HepG2 (cell line): ENCODE measurements around the gene KPNA4. TPM values are rescaled to one million over a fixed set of nuclear protein-coding genes. Genes with fewer than 3 reads are reported as not detected.

ENCODE experiments used
- ATAC-seq: fragments of 200-7000 bp; cut with Tn5 transposase; 3 replicates; pipeline ENCODE4 v1.9.1; 2020; ENCODE audit warnings: mild to moderate bottlenecking, moderate library complexity
- BruUV-seq: library from RNA; stranded (reverse); fragments of 400-500 nt; replicated peaks from 2 replicates; lab custom pipeline; 2021; lab: Mats Ljungman, UMichigan
- CTCF ChIA-PET: fragments of 300-600 bp; formaldehyde crosslinking; extraction: SDS; loops from one replicate; lab custom pipeline; 2021; ENCODE audit warnings: low total read pairs, inconsistent platforms, low intra/inter-chr PET ratio; lab: Yijun Ruan, JAX
- POLR2A ChIA-PET: fragments of 350-600 bp; sonication (Branson Sonifier 250); formaldehyde crosslinking; loops from one replicate; lab custom pipeline; 2020; ENCODE audit warnings: antibody characterized with exemption, inconsistent platforms; lab: Yijun Ruan, JAX
- DNase-seq: peaks from one replicate; pipeline ENCODE4 v3.0.0-alpha.2; 2015; ENCODE audit warnings: low spot score
- FAIRE-seq: peaks from 3 replicates; lab custom pipeline; 2011; peaks lifted over from hg19 to GRCh38; lab: Jason Lieb, UNC
- H2AFZ ChIP-seq: one replicate; pipeline ENCODE4 v1.6.1; 2011; ENCODE audit warnings: low read length, inconsistent platforms
- H3K27ac ChIP-seq: fragments of 300-600 bp; 3 replicates; pipeline ENCODE4 v1.8.0; 2011; ENCODE audit warnings: mixed run types, mild to moderate bottlenecking, mixed read lengths, low read length, inconsistent platforms; ENCODE audit not compliant: insufficient read depth; ENCODE audit errors: extremely low read length
- H3K27me3 ChIP-seq, 2 experiments: fragments of 200-600 bp in 1 of 2; 2 replicates in 1 of 2; 3 replicates in 1 of 2; pipeline versions ENCODE4 v1.6.0 to v1.8.0; 2011; ENCODE audit warnings: low read length in 2 of 2, mild to moderate bottlenecking in 2 of 2, moderate library complexity in 2 of 2, inconsistent platforms in 1 of 2; ENCODE audit not compliant: insufficient read depth in 2 of 2, control insufficient read depth in 1 of 2
- H3K36me3 ChIP-seq, 2 experiments: fragments of 200-600 bp in 1 of 2; replicated peaks in 1 of 2; 2 replicates in 1 of 2; 3 replicates in 1 of 2; pipeline versions ENCODE4 v1.5.1 to v1.8.0; 2011; ENCODE audit warnings: low read length in 2 of 2, inconsistent platforms in 1 of 2; ENCODE audit not compliant: insufficient read depth in 2 of 2, control insufficient read depth in 1 of 2
- H3K4me1 ChIP-seq: 2 replicates; pipeline ENCODE4 v1.5.1; 2012; ENCODE audit warnings: low read length, inconsistent platforms; ENCODE audit not compliant: insufficient read depth
- H3K4me2 ChIP-seq: 2 replicates; pipeline ENCODE4 v1.6.0; 2011; ENCODE audit warnings: low read depth, low read length, inconsistent platforms
- H3K4me3 ChIP-seq, 3 experiments: fragments of 200-600 bp in 1 of 3; sonication (generic), shearing (Covaris generic) in 1 of 3; replicated peaks in 1 of 3; 2 replicates each; pipeline ENCODE4 v1.5.1; 2011 to 2016; ENCODE audit warnings: low read length in 3 of 3, inconsistent platforms in 2 of 3, low read depth in 2 of 3, mild to moderate bottlenecking in 2 of 3, control low read depth in 1 of 3, mixed read lengths in 1 of 3; ENCODE audit not compliant: insufficient read depth in 1 of 3
- H3K79me2 ChIP-seq: one replicate; pipeline ENCODE4 v1.6.1; 2011; ENCODE audit warnings: low read length, inconsistent platforms; ENCODE audit not compliant: insufficient read depth
- H3K9ac ChIP-seq: 2 replicates; pipeline ENCODE4 v1.6.0; 2011; ENCODE audit warnings: mild to moderate bottlenecking, low read depth, low read length, inconsistent platforms; ENCODE audit not compliant: insufficient read depth
- H3K9me3 ChIP-seq: 2 replicates; pipeline ENCODE4 v1.5.1; 2012; ENCODE audit warnings: mild to moderate bottlenecking, low read length
- H4K20me1 ChIP-seq: 2 replicates; pipeline ENCODE4 v1.6.0; 2011; ENCODE audit warnings: inconsistent platforms, mild to moderate bottlenecking, low read length, moderate library complexity; ENCODE audit not compliant: insufficient read depth
- ASH2L ChIP-seq: fragments of 300-600, 200-600 bp; sonication (generic); IDR thresholded peaks from 2 replicates; pipeline ENCODE4 v1.7.0; 2017; ENCODE audit warnings: low read depth, mild to moderate bottlenecking, moderate library complexity, mixed read lengths, low read length; ENCODE audit not compliant: insufficient read length
- POLR2AphosphoS2 ChIP-seq: IDR thresholded peaks from 2 replicates; pipeline ENCODE4 v1.6.1; 2011; ENCODE audit warnings: low read depth, low read length, improper control_type of control experiment
- SCMH1 ChIP-seq: sonication (generic); formaldehyde crosslinking; IDR thresholded peaks from 2 replicates; pipeline ENCODE4 v1.9.0; 2021; ENCODE audit warnings: missing genetic modification reagents, mild to moderate bottlenecking, borderline replicate concordance
- WGBS: methylation state at CpG from one replicate; pipeline ENCODE4 v1.1.6; 2017; ENCODE audit warnings: low lambda C conversion rate; 5-methylcytosine and 5-hydroxymethylcytosine counted together
- in situ Hi-C: cut with HindIII; loops from 2 replicates; pipeline ENCODE4 v1.10.0; 2017; ENCODE audit warnings: low pct_unique_long_range_greater_than_20kb; ENCODE audit not compliant: extremely low pct_ligation_motif_present
- intact Hi-C: fragments of 100-400 bp; cut with micrococcal nuclease; formaldehyde crosslinking; loops from one replicate; pipeline ENCODE4 v1.10.0; 2022; ENCODE audit not compliant: unreplicated experiment
- polyA plus RNA-seq, 8 experiments: library from polyadenylated mRNA; depleted of rRNA in 3 of 8; stranded (reverse) in 7 of 8; unstranded in 1 of 8; fragments of >200 nt; fragmentation: Illumina TruSeq in 4 of 8; extraction: Trizol in 4 of 8; gene quantifications; 2 replicates each; pipeline versions ENCODE4 v1.2.1 to v1.2.3, GENCODE V29; 2011 to 2016; ENCODE audit warnings: low read depth in 4 of 8, missing spikeins in 1 of 8, mixed read lengths in 1 of 8; ENCODE audit not compliant: insufficient read depth in 1 of 8
- total RNA-seq, 5 experiments: library from RNA; depleted of rRNA; stranded (reverse); fragments of >200 nt; fragmentation: Illumina TruSeq; extraction: Trizol; gene quantifications; 2 replicates each; pipeline ENCODE4 v1.2.3, GENCODE V29; 2016; ENCODE audit warnings: low read depth in 1 of 5
- TF ChIP-seq, protein P1 (sequence below): sonication (generic); formaldehyde crosslinking; IDR thresholded peaks from 2 replicates; pipeline ENCODE4 v1.5.0; 2020; ENCODE audit warnings: mild to moderate bottlenecking, missing genetic modification reagents

KPNA4 gene
- total and polyA plus RNA-seq, 2 of the 13 experiments (the other 11 are each of a cell fraction or from before 2014, with no cell fraction given), result 9.9 to 27.9 TPM

DNA sequence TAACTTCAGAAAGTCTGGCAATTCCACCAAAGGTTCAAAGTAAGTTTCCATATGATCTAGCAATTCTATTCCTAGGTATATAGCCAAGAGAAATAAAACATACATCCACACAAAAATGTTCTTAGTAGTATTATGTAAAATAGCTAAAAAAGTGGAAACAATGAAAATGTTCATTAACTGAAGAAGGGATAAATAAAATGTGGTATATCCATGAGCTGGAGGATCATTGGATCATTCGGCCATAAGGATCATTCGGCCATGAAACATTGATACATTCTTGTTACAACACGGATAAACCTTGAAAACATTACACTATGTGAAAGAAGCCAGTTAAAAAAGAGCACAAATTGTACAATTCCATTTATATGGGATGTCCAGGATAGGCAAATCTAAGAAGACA, 2.4 kb downstream of the KPNA4 start:
- Histone ChIP-seq H3K27ac (no peak overlapping the region), H4K20me1 (peaks cover 28% of the 10 kb centered on the region), H3K36me3 (no peaks in the 10 kb centered on the region), H3K27me3 (no peaks in the 10 kb centered on the region; a peak in 1 of 5 replicates), H2AFZ (no peak overlapping the region), H3K4me2 (peak overlapping the region; percentile 84), H3K9ac (no peak overlapping the region), H3K79me2 (peaks cover 67% of the 10 kb centered on the region), H3K9me3 (no peaks in the 10 kb centered on the region), H3K4me3 (peak overlapping the region in 2 of 3 experiments; percentile 79 to 89; a peak in 2 of 6 replicates), H3K4me1 (peaks cover 56% of the 10 kb centered on the region)
- POLR2A ChIA-PET, result no interaction called here
- no peak for FAIRE-seq
- peak; percentile 9 for TF ChIP-seq ASH2L
- no peak for TF ChIP-seq POLR2AphosphoS2
- no peak for ATAC-seq
- intact Hi-C loops (loop anchor here (5.0 to 10.0 kb wide), 3 partner anchors 56 to 862 kb away; partner anchors contain the start of gene NMD3), in situ Hi-C loops (no loop called here)
- DNase-seq, result no peak
- 93% methylated on average over 3 of the region's 3 CpGs for WGBS
- no TSS peak for BruUV-seq
- CTCF ChIA-PET, result no interaction called here

DNA sequence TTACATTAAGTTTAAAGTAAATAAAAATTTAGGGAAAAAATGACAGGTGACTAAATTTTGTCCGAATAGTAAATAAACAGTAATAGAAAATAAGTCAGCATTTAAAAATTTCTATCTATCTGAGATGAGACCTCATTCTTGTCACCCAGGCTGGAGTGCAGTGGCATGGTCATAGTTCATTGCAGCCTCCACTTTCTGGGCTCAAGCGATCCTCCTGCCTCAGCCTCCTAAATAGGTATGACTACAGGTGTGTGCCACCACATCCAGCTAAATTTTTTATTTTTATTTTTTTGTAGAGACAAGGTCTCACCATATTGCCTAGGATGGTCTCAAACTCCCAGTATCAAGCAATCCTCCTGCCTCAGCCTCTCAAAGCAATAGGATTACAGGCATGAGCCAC, 7.8 kb downstream of the KPNA4 start:
- no peak for FAIRE-seq
- ChIA-PET CTCF (no interaction called here), POLR2A (no interaction called here)
- no peak overlapping the region for H3K9ac ChIP-seq
- WGBS, result 98% methylated on average over 2 of the region's 2 CpGs
- intact Hi-C loops (no loop called here), in situ Hi-C loops (no loop called here)
- no peak for TF ChIP-seq SCMH1
- TF ChIP-seq, protein P1, sequence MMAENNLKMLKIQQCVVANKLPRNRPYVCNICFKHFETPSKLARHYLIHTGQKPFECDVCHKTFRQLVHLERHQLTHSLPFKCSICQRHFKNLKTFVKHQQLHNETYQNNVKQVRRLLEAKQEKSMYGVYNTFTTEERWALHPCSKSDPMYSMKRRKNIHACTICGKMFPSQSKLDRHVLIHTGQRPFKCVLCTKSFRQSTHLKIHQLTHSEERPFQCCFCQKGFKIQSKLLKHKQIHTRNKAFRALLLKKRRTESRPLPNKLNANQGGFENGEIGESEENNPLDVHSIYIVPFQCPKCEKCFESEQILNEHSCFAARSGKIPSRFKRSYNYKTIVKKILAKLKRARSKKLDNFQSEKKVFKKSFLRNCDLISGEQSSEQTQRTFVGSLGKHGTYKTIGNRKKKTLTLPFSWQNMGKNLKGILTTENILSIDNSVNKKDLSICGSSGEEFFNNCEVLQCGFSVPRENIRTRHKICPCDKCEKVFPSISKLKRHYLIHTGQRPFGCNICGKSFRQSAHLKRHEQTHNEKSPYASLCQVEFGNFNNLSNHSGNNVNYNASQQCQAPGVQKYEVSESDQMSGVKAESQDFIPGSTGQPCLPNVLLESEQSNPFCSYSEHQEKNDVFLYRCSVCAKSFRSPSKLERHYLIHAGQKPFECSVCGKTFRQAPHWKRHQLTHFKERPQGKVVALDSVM (CRISPR knock-in tag), result peak; percentile 93
- H2AFZ ChIP-seq, result no peak overlapping the region
- DNase-seq, result no peak
- H3K4me1 ChIP-seq, result peaks cover 47% of the 10 kb centered on the region
- no peak overlapping the region for H3K4me2 ChIP-seq
- H4K20me1 ChIP-seq, result peaks cover 34% of the 10 kb centered on the region
- no peaks in the 10 kb centered on the region for H3K9me3 ChIP-seq
- no peak for ATAC-seq
- H3K79me2 ChIP-seq, result peaks cover 97% of the 10 kb centered on the region
- no peaks in the 10 kb centered on the region for H3K36me3 ChIP-seq
- H3K27me3 ChIP-seq, result no peaks in the 10 kb centered on the region
- no peak overlapping the region for H3K4me3 ChIP-seq
- no TSS peak for BruUV-seq
- no peak overlapping the region for H3K27ac ChIP-seq
